NCI-H69 (cell line): ENCODE measurements around the gene HIPK1.
A peak's percentile ranks its signal among the peaks of the same experiment; 100 is the strongest.
"Not testable (repeated sequence)": the region's sequence is repeated elsewhere in the genome, so short reads cannot be mapped to it uniquely, and the experiment has no call there.

ENCODE experiments used
- DNase-seq: peaks from one replicate; lab custom pipeline; 2025; lab: John Stamatoyannopoulos, UW

HIPK1 gene

GRCh38 chr1:114015075-114015474 lies 86.0 kb downstream of the HIPK1 start:
- DNase-seq, result no peak

GRCh38 chr1:114019724-114020123 lies 90.6 kb downstream of the HIPK1 start:
- not testable (repeated sequence) for DNase-seq

- no peak for DNase-seq
Measured at GRCh38 chr1:114021665-114022099, 92.6 kb downstream of the HIPK1 start.

GRCh38 chr1:114022877-114023276 lies 93.8 kb downstream of the HIPK1 start:
- DNase-seq, result no peak

GRCh38 chr1:114023377-114023776 lies 94.3 kb downstream of the HIPK1 start:
- DNase-seq, result no peak

- DNase-seq, result peak; percentile 5
Measured at GRCh38 chr1:114024049-114024448, 94.9 kb downstream of the HIPK1 start.

GRCh38 chr1:114025609-114026401 lies 96.7 kb downstream of the HIPK1 start:
- no peak for DNase-seq

GRCh38 chr1:114026797-114027196 lies 97.7 kb downstream of the HIPK1 start:
- no peak for DNase-seq
